ENCODE results near the gene MAPKAP1. TPM values are rescaled to one million over a fixed set of nuclear protein-coding genes. Genes with fewer than 3 reads are reported as not detected.

MAPKAP1 gene
- total and polyA plus RNA-seq, 4 donors = 32.2 to 58.4 (median 56.1) TPM

GRCh38 chr9:125648294-125648693 lies 58.7 kb downstream of the MAPKAP1 start:
- no peak for ATAC-seq (ENCODE audit: low FRiP score)
- H3K27me3 ChIP-seq (ENCODE audit: control insufficient read depth in 1 of 2, insufficient read depth in 2 of 2, low read length in 1 of 2) = no peaks in the 10 kb centered on the region
- no peaks in the 10 kb centered on the region for H3K9me3 ChIP-seq (ENCODE audit: control insufficient read depth, low read length)
- H3K4me1 ChIP-seq (ENCODE audit: control insufficient read depth in 1 of 2, insufficient read depth in 2 of 2, low read length in 2 of 2) = peaks cover 0 to 3% of the 10 kb centered on the region in 2 donors
- 83 to 96% methylated on average over 1 of the region's 1 CpG for WGBS, 2 donors
- intact Hi-C loops (cut with DNase I) = no loop called here
- H3K4me3 ChIP-seq (ENCODE audit: low read length in 2 of 2) = no peak overlapping the region
- H3K27ac ChIP-seq (ENCODE audit: low read depth in 1 of 2, low read length in 2 of 2) = no peak overlapping the region
- no peaks in the 10 kb centered on the region for H3K36me3 ChIP-seq (ENCODE audit: control insufficient read depth in 1 of 2, insufficient read depth in 2 of 2, low read length in 1 of 2)
- DNase-seq = no peak

GRCh38 chr9:125646621-125647100 lies 60.3 kb downstream of the MAPKAP1 start:
- H3K4me3 ChIP-seq (ENCODE audit: low read length in 2 of 2) = no peak overlapping the region
- intact Hi-C loops (cut with DNase I) = no loop called here
- no peaks in the 10 kb centered on the region for H3K9me3 ChIP-seq (ENCODE audit: control insufficient read depth, low read length)

GRCh38 chr9:125646217-125646616 lies 60.8 kb downstream of the MAPKAP1 start:
- no peak for ATAC-seq (ENCODE audit: low FRiP score)
- no peak overlapping the region for H3K4me3 ChIP-seq (ENCODE audit: low read length in 2 of 2)
- intact Hi-C loops (cut with DNase I) = no loop called here

More at GRCh38 chr9:125646621-125647100, 60.3 kb downstream of the MAPKAP1 start:
- DNase-seq (no peak), ATAC-seq (ENCODE audit: low FRiP score) (no peak)
- H3K27ac ChIP-seq (ENCODE audit: low read depth in 1 of 2, low read length in 2 of 2) = no peak overlapping the region
- no peaks in the 10 kb centered on the region for H3K27me3 ChIP-seq (ENCODE audit: control insufficient read depth in 1 of 2, insufficient read depth in 2 of 2, low read length in 1 of 2)
- 75 to 80% methylated on average over 6 of the region's 6 CpGs for WGBS, 2 donors
- no peaks in the 10 kb centered on the region for H3K36me3 ChIP-seq (ENCODE audit: control insufficient read depth in 1 of 2, insufficient read depth in 2 of 2, low read length in 1 of 2)
- peaks cover 0 to 3% of the 10 kb centered on the region in 2 donors for H3K4me1 ChIP-seq (ENCODE audit: control insufficient read depth in 1 of 2, insufficient read depth in 2 of 2, low read length in 2 of 2)

GRCh38 chr9:125644819-125645507 lies 62.0 kb downstream of the MAPKAP1 start:
- no peaks in the 10 kb centered on the region for H3K36me3 ChIP-seq (ENCODE audit: control insufficient read depth in 1 of 2, insufficient read depth in 2 of 2, low read length in 1 of 2)
- intact Hi-C loops (cut with DNase I) = no loop called here
- WGBS, 2 donors = 96 to 98% methylated on average over 7 of the region's 7 CpGs
- DNase-seq (no peak), ATAC-seq (ENCODE audit: low FRiP score) (no peak)
- peaks cover 0 to 3% of the 10 kb centered on the region in 2 donors for H3K4me1 ChIP-seq (ENCODE audit: control insufficient read depth in 1 of 2, insufficient read depth in 2 of 2, low read length in 2 of 2)
- no peak overlapping the region for H3K27ac ChIP-seq (ENCODE audit: low read depth in 1 of 2, low read length in 2 of 2)
- H3K27me3 ChIP-seq (ENCODE audit: control insufficient read depth in 1 of 2, insufficient read depth in 2 of 2, low read length in 1 of 2) = no peaks in the 10 kb centered on the region
- no peak overlapping the region for H3K4me3 ChIP-seq (ENCODE audit: low read length in 2 of 2)
- H3K9me3 ChIP-seq (ENCODE audit: control insufficient read depth, low read length) = no peaks in the 10 kb centered on the region

More at GRCh38 chr9:125646217-125646616, 60.8 kb downstream of the MAPKAP1 start:
- Histone ChIP-seq H3K4me1 (ENCODE audit: control insufficient read depth in 1 of 2, insufficient read depth in 2 of 2, low read length in 2 of 2) (peaks cover 0 to 3% of the 10 kb centered on the region in 2 donors), H3K36me3 (ENCODE audit: control insufficient read depth in 1 of 2, insufficient read depth in 2 of 2, low read length in 1 of 2) (no peaks in the 10 kb centered on the region), H3K27ac (ENCODE audit: low read depth in 1 of 2, low read length in 2 of 2) (no peak overlapping the region), H3K27me3 (ENCODE audit: control insufficient read depth in 1 of 2, insufficient read depth in 2 of 2, low read length in 1 of 2) (no peaks in the 10 kb centered on the region), H3K9me3 (ENCODE audit: control insufficient read depth, low read length) (no peaks in the 10 kb centered on the region)
- 67 to 77% methylated on average over 1 of the region's 1 CpG for WGBS, 2 donors
- DNase-seq = no peak

DNA sequence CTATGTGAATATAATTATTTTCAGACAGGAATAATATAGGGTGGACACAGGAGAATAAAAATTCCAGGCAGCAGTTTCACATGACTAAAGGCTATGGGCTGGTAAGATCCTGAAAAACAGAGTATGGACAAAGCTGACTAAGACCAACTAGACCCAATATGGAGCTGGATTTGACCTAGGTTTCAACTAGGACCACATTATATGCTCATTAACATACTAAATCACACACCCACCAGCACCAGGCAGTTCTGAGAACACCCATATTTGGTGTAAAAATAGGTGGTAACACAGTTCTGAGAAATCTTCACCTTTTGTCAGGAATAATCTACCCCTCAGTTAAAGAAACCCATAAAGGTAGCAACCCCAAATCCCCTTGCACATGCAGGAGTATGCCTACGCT lies 64.7 kb downstream of the MAPKAP1 start:
- H3K4me1 ChIP-seq (ENCODE audit: control insufficient read depth in 1 of 2, insufficient read depth in 2 of 2, low read length in 2 of 2) = no peaks in the 10 kb centered on the region
- no peaks in the 10 kb centered on the region for H3K27me3 ChIP-seq (ENCODE audit: control insufficient read depth in 1 of 2, insufficient read depth in 2 of 2, low read length in 1 of 2)
- intact Hi-C loops (cut with DNase I) = no loop called here
- WGBS, 2 donors = 98 to 100% methylated on average over 1 of the region's 1 CpG
- H3K27ac ChIP-seq (ENCODE audit: low read depth in 1 of 2, low read length in 2 of 2) = no peak overlapping the region
- H3K9me3 ChIP-seq (ENCODE audit: control insufficient read depth, low read length) = no peaks in the 10 kb centered on the region
- no peak for DNase-seq
- no peak for ATAC-seq (ENCODE audit: low FRiP score)
- H3K4me3 ChIP-seq (ENCODE audit: low read length in 2 of 2) = no peak overlapping the region
- no peaks in the 10 kb centered on the region for H3K36me3 ChIP-seq (ENCODE audit: control insufficient read depth in 1 of 2, insufficient read depth in 2 of 2, low read length in 1 of 2)

DNA sequence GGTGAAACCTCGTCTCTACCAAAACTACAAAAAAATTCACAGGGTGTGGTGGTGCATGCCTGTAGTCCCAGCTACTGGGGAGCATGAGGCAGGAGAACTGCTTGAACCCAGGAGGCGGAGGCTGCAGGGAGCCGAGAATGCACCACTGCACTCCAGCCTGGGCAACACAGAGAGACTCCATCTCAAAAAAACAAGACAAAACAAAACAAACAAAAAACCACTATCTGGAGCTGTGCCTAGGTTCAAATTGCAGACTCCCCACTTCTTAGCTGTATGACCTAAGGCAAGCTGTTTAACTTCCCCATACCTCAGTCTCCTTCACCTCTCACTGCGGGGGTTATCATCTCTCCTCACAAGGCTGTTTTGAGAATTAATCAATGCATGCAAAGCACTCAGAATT lies 68.0 kb downstream of the MAPKAP1 start:
- ATAC-seq (ENCODE audit: low FRiP score) (no peak), DNase-seq (no peak)
- H3K4me1 ChIP-seq (ENCODE audit: control insufficient read depth in 1 of 2, insufficient read depth in 2 of 2, low read length in 2 of 2) = peaks cover 3 to 6% of the 10 kb centered on the region in 2 donors
- no peaks in the 10 kb centered on the region for H3K36me3 ChIP-seq (ENCODE audit: control insufficient read depth in 1 of 2, insufficient read depth in 2 of 2, low read length in 1 of 2)
- no peak overlapping the region for H3K27ac ChIP-seq (ENCODE audit: low read depth in 1 of 2, low read length in 2 of 2)
- no peak overlapping the region for H3K4me3 ChIP-seq (ENCODE audit: low read length in 2 of 2)
- 94 to 97% methylated on average over 4 of the region's 4 CpGs for WGBS, 2 donors
- intact Hi-C loops (cut with DNase I) = no loop called here
- H3K27me3 ChIP-seq (ENCODE audit: control insufficient read depth in 1 of 2, insufficient read depth in 2 of 2, low read length in 1 of 2) = no peaks in the 10 kb centered on the region
- no peaks in the 10 kb centered on the region for H3K9me3 ChIP-seq (ENCODE audit: control insufficient read depth, low read length)

- Histone ChIP-seq H3K27me3 (ENCODE audit: control insufficient read depth in 1 of 2, insufficient read depth in 2 of 2, low read length in 1 of 2) (no peaks in the 10 kb centered on the region), H3K4me1 (ENCODE audit: control insufficient read depth in 1 of 2, insufficient read depth in 2 of 2, low read length in 2 of 2) (peaks cover 3 to 6% of the 10 kb centered on the region in 2 donors), H3K4me3 (ENCODE audit: low read length in 2 of 2) (no peak overlapping the region), H3K36me3 (ENCODE audit: control insufficient read depth in 1 of 2, insufficient read depth in 2 of 2, low read length in 1 of 2) (no peaks in the 10 kb centered on the region), H3K9me3 (ENCODE audit: control insufficient read depth, low read length) (no peaks in the 10 kb centered on the region), H3K27ac (ENCODE audit: low read depth in 1 of 2, low read length in 2 of 2) (no peak overlapping the region)
- WGBS, 2 donors = 90 to 93% methylated on average over 7 of the region's 7 CpGs
- intact Hi-C loops (cut with DNase I) = no loop called here
- no peak for DNase-seq
- no peak for ATAC-seq (ENCODE audit: low FRiP score)
Observed at GRCh38 chr9:125638239-125639045, 68.6 kb downstream of the MAPKAP1 start.

DNA sequence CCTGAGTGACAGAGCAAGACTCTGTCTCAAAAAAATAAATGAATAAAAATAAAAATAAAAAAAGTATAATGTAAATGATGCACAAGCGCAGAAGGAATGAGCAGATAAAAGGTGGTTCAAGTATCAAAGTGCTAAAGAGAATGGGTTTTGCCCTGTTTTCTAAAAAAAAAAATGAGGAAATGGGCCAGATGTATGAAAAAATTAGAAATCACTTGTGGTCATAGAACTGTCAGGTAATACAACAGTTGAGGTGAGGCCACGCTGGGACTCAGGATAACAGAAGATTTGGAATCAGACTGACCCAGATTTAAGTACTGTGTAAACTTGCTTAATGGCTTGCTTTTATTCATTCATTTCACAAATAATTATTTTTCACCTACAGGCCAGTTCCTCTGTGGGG lies 69.8 kb downstream of the MAPKAP1 start:
- peaks cover 6% of the 10 kb centered on the region in 2 donors for H3K4me1 ChIP-seq (ENCODE audit: control insufficient read depth in 1 of 2, insufficient read depth in 2 of 2, low read length in 2 of 2)

More for the DNA sequence above, 69.8 kb downstream of the MAPKAP1 start:
- DNase-seq = no peak
- no peak overlapping the region for H3K4me3 ChIP-seq (ENCODE audit: low read length in 2 of 2)
- no peaks in the 10 kb centered on the region for H3K9me3 ChIP-seq (ENCODE audit: control insufficient read depth, low read length)
- H3K27me3 ChIP-seq (ENCODE audit: control insufficient read depth in 1 of 2, insufficient read depth in 2 of 2, low read length in 1 of 2) = no peaks in the 10 kb centered on the region
- H3K36me3 ChIP-seq (ENCODE audit: control insufficient read depth in 1 of 2, insufficient read depth in 2 of 2, low read length in 1 of 2) = no peaks in the 10 kb centered on the region
- ATAC-seq (ENCODE audit: low FRiP score) = no peak
- no peak overlapping the region for H3K27ac ChIP-seq (ENCODE audit: low read depth in 1 of 2, low read length in 2 of 2)
- intact Hi-C loops (cut with DNase I) = no loop called here
- 95 to 96% methylated on average over 2 of the region's 2 CpGs for WGBS, 2 donors

Data from aorta (tissue), 5 donors.